ENCODE results near the gene PSMG1.

GRCh38 chr21:39215078-39215477, 31.8 kb upstream of the PSMG1 start:
- TF ChIP-seq CTCF (IDR thresholded peaks at IDR 0.05; ENCODE audit: poor library complexity) (no peak), EZH2phosphoT487 (IDR thresholded peaks at IDR 0.05; ENCODE audit: low read depth, severe bottlenecking, unreplicated experiment) (no peak), EZH2 (IDR thresholded peaks at IDR 0.05; ENCODE audit: borderline replicate concordance) (no peak)

Measured in hepatocyte (in vitro differentiated cells).